Activated CD8-positive, alpha-beta memory T cell treated with anti-CD3 and anti-CD28 coated beads, Interleukin-2, amount 50 U/mL, for 24 hours (primary cell): Measurements from ENCODE around the gene DIABLO.
"Not testable (repeated sequence)": the region's sequence is repeated elsewhere in the genome, so short reads cannot be mapped to it uniquely, and the experiment has no call there.

Experiments used
- DNase-seq: peaks from one replicate; pipeline ENCODE4 v3.0.0-alpha.2; 2020; ENCODE audit errors: extremely low read depth

DIABLO gene

DNA sequence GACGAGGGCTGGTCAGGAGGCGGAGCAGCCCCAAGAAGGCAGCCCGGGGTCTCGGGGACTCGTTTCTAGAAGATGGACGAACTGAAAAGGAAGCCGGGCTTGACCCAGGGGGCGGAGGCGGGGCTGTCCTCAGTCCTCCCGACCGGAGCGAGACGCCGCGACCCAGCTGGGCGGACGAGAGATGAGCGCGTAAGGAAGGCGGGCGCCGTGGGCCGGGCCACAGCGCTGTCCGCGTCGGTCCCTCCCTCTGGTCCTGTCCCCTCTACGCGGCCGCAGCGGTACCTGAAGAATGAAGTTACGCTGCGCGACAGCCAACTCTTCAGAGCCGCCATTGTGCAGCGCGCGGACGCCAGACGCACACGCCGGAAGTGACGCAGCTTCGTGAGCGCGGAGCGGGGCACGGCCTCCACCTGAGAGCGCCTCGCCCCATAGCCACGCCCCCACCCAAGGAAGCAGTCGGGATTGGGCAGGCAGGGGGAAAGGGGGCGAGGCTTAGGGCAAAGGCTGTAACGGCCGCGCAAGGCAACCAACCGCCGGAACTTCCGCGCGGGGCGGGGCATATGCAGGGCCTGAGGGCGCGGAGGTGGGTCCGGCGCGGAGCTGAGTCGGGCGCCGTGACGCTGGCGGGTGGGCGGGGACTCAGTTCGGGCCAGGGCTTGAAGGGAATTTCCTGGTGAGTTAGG, at the start of gene DIABLO:
Gene DIABLO (minus strand): TSS at position 370 of the 683 bp plus-strand sequence. CDS start 38 bp downstream, at position 332.
- peak; percentile 99 for DNase-seq

DNA sequence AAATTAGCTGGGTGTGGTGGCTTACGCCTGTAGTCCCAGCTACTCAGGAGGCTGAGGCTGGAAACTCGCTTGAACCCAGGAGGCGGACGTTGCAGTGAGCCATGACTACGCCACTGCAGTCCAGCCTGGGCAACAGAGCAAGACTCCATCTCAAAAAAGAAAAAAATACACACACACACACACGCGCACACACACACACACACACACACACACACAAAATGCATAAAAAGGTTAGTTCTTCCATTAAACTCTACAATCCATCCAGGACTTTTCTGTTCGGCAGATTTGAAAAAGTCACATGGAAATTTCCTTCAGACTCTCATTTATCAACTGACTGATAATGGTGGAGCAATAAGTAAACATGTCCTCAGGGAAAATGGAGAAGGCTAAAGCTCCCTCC, 49.6 kb upstream of the DIABLO start:
- no peak for DNase-seq

DNA sequence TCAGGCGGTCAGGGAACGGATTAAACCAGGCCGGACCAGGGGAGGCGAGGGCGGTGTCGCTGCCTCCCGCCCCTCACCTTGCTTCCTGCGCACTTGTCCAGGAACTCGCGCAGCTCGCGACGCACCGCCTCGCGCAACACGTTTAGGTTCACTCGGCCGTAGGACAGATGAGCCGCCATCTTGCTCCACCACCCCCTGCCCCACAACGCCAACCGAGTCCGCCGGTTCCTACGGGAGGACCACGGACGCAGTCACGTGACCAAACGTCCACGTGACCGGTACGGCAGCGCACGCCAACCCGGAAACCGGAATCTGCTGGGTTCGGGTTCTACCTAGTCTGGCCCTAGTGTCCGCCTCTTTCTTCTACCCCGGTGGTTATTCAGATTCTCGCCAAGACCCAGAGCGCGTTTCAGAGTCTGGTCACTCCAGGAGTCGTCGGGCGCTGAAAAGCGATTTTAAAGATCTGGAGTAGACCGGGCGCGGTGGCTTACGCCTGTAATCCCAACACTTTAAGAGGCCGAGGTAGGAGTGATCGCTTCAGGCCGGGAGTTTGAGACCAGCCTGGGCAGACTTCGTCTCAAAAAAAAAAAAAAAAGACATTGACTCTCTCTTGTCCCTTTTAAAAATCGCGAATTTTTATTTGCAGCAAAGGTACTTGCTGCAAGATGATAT, 40.5 kb upstream of the DIABLO start, which contains the start of gene VPS33A:
Gene VPS33A (minus strand): TSS at position 265 of the 672 bp plus-strand sequence. CDS start 86 bp downstream, at position 179.
- peak; percentile 86 for DNase-seq

DNA sequence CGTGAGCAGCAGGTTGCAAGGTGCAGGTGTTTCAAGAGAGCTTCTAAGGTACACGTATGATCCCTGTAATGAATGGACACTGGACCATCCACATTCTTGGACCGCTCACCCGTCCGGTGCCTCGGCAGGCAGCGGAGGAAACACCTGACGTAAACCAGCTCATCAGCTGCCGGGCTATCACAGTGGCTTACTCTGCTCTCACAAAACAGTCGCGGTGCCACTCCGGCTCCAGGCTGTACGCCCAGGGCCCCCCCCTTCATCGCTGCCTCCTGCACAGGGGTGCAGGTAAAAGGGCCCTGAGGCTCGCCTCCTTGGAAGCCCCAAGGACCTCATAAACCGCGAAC, 40.0 kb upstream of the DIABLO start:
- no peak for DNase-seq

DNA sequence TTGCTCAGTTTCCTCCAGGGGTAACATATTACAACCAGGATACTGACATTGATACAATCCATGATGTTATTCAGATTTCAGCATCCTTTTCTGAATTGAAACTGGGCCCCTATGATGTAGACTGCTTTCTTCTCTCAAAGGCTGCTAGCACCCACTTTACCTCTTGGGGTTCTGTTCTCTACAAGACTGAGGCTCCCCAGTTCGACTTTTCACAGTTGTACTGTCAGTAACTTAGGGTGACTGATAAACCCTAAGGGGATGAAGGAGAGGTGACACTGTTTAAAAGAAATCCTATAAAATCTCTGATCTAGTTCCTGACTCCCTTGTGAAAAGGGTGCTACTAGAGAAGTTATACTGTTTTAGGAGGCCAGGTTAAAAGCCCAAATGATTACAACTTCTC, 39.6 kb upstream of the DIABLO start:
- DNase-seq, result no peak

DNA sequence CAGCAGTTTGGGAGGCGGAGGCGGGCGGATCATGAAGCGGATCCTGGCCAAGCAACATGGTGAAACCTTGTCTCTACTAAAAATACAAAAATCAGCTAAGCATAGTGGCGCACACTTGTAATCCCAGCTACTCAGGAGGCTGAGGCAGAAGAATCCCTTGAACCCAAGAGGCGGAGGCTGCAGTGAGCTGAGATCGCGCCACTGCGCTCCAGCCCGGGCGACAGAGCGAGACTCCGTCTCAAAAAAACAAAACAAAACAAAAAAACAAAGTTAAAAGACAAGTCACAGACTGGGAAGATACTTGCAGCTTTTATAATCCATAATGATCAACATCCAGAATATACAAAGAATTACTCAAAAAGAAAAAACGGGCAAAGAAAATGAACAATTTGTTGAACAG, 34.9 kb upstream of the DIABLO start:
- DNase-seq, result not testable (repeated sequence)

DNA sequence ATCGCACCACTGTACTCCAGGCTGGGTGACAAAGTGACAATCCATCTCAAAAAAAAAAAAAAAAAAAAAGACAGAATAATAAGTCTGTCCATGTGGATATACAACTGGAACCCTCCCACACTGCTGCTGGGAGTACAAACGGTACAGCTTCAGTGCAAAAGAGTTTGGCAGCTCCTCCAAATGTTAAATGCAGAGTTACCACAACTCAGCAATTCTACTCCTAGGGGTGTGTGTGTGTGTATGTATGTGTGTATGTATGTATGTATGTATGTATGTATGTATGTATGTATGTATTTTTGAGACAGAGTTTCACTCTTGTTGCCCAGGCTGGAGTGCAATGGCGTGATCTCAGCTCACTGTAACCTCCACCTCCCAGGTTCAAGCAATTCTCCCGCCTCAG, 33.1 kb upstream of the DIABLO start:
- not testable (repeated sequence) for DNase-seq

DNA sequence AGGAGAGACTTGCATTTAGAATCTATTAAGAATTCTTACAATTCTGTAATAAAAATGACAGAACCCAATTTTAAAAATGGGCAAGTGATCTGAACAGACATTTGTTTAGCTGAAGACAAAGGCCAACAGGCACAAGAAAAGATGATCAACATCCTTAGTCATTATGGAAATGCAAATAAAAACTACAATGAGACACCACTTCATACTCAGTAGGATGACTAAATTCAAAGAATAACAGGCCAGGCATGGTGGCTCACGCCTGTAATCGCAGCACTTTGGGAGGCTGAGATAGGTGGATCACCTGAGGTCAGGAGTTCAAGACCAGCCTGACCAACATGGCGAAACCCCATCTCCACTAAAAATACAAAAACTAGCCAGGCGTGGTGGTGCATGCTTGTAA, 32.6 kb upstream of the DIABLO start:
- DNase-seq, result not testable (repeated sequence)

DNA sequence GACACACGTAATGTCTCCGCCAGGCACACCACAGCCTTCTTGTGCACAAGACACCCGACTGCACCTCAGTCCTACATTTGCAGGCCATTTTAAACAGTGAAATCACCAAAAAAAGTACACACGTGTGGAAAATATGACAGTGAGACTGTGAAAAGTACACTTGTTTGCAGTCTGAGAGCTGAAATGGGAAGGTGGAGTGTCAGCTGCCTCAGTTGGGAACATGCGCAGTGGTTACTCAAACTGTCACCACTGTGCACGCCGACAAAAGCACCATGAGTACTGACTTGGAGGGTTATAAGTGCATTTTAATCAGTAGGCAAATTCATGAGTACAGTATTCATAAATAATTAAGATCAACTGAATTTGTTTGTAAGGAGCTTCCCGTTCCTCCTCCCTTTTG, 24.7 kb upstream of the DIABLO start:
- DNase-seq, result no peak

DNA sequence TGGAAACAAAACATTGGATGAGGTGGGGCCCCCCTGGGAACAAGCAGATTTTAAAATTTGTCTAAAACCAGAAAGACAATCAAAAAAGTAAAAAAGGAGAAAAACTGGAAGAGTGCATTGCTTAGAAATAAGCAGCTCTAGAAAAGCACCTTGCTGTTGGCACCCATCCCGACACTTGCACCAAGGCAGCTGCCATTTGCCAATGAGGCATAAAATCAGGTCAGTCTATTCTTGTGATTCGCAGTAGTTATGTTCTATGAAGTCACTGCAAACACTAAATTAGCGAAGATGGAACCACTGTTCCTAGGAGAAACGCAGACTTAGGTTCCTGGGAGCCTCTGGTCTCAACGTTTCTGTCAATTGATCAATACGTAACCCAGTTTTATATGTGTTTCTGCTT, 24.2 kb upstream of the DIABLO start:
- no peak for DNase-seq

DNA sequence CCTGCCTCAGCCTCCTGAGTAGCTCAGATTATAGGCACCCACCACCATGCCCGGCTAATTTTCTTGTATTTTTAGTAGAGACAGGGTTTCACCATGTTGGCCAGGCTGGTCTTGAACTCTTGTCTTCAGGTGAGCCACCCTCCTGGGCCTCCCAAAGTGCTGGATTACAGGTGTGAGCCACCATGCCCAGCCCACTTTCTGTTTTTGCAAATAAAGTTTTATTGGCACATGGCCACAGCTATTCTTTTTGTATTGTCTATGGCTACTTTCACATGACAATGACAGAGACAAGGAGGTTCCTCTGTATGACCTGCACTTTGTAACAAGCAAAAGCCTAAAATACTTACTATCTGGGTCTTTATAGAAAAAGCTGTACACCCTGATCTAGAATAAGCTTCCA, 19.7 kb upstream of the DIABLO start:
- DNase-seq, result no peak

DNA sequence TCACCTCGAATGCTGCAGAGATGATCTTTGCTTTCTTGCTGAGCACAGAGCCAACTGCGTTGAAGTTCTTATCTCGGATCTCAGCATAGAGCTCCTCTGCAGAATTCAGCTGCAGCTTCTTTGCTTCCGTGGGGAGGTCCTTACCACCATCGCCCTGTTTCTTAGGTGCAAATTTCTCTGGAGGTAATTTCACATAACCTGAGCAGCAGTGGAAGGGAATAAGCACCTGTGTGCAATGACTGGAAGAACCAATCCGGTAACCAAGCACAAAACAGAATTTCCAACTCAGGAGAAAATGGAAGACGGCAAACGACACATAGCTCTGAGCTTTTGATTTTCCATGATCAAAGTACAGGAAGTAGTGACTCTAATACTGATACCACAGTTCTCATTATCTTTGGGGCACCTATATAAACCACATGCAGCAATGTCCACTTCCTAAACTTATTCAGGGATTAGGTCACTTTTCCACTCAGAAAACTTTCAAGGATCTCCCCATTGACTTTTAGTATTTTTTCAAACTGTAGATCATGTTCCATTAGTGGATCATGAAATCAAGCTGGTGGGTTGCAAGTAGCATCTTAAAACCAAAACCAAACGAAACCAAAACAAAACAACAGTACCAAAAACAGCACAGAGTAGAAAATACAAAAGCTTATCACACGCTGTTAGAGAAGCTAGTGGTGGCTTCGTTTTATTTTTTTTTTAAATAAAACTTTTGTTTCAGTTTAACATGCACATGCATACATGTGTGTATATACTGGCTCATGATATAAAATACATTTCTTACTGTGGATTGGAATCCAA, 18.9 kb upstream of the DIABLO start:
- no peak for DNase-seq

DNA sequence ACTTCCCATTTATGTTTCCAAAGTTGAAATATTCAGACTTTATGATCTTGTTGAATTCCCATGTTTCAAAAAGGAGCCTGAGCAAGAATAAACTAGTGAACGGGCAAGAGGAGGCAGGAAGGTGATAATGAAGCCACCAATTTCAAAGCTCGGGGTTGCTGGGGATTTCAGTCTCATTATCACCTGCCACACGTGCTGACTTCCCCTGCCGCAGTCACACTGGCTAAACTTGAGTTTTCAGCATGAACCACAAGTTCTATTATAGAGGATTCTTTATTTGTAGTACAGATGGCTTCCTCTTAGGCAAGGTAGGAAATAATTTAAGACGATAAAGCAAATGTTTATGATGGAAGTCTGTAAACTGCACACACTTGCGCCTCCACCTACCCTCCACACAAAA, 18.1 kb upstream of the DIABLO start:
- DNase-seq, result no peak

DNA sequence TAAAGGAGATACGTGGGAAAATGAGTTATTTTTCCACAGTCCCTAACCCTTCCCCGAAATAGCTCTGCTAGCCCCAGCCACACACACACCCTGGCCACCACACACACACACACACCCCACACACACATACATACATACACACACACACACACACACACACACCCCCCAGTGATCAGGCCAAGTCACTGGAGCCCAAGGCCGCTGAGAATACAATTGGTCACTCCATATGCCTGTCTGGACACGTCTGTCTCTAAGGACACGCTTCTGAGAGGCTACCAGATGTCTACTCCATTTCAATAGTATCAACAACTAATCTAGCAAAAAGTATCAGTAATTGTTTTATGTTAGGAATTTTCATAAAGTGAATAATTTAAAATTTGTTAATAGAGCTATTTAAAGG, 13.0 kb upstream of the DIABLO start:
- no peak for DNase-seq

DNA sequence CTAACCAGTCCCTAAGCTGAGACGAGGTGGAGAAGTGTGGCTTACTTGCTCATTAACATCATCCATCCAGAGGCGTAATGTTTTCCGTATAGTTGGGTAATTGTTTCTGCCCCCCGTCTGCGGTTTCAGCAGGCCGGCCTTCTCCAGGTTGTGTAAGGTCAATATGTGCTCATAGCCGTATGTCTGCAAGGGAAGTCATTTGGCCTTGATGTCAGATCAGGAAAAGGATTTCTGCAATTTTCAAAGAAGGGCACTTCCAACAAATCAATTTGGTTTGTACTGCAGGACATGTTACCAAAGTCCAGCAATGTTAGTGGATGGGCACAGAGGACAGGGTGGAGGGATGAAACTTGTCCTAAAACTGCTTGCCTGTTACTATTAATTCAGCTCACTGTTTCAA, 9.9 kb upstream of the DIABLO start:
- no peak for DNase-seq

DNA sequence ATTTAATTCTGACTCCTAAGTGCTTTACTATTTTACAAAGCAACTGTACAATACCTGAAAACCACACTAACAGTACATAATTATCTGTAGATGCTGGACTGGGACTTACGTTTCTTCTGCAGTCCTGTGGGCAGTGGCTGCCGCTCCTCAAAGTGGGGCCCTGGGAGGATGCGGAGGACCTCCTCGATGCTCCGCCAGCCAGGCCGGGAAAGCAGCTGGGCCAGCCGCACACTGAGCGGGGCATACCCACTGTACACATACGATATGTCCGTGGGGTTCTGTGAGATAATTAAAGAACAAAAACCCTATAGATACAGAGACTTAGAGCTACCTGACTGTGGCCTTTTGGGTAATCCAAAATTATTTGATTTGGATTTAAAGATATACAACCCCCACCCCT, 6.8 kb upstream of the DIABLO start:
- DNase-seq, result no peak

DNA sequence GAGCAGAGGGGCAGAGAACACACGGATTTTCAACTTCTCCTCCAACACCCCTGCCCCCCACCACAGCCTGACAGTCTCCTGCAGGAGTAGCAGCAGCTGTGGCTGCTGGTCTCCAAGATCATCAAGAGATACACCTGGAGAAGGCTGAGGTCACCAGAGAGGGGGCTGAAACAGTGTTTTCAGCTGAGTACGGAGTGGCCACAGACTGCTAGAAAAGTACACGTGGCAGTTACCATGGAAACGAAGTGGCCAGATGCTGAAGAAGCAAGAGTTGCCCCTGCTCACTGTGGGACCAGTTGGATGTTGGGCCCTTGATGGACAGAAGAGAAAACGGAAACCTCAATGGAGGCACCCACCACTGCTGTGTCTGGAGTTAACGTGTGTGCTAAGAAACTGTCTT, 4.9 kb upstream of the DIABLO start:
- no peak for DNase-seq

DNA sequence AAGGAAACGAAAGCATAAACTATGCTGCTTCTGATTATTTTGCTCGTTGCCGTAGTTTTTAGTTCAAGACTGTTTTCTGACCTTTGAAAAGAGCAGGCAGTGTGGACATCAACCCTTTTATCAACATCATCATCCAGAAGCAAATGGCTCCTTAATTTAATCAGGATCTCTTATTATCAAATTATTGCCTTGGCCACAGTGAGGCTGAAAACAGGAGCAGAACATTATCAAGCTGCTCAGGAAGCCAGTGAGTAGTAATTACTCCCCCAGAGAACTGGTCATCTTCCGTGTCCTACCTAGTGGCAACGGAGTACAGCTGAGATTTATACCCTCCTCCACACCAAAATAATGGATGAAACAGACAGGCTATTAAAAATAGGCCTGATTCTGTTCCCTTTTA, 2.2 kb upstream of the DIABLO start:
- DNase-seq, result no peak

DNA sequence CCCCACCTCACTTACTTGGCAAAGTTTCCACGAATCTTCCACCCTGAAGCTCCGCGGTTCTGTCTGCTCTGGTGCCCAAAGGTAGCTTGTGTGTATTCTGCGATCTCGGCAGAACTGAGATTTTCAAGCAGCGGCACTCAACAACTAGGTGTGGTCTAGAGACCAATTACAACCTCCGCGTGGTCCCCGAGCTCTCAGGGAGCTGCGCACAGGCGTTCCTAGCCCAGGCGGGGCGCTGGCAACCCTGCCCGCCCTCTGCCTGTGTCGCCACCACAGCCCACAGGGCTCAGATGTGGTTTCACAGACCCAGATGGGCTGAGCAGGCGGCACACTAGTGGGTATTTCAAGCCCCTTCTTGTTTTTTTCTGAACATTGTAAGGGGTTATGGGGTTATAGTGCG, 1.5 kb upstream of the DIABLO start:
- DNase-seq, result no peak

DNA sequence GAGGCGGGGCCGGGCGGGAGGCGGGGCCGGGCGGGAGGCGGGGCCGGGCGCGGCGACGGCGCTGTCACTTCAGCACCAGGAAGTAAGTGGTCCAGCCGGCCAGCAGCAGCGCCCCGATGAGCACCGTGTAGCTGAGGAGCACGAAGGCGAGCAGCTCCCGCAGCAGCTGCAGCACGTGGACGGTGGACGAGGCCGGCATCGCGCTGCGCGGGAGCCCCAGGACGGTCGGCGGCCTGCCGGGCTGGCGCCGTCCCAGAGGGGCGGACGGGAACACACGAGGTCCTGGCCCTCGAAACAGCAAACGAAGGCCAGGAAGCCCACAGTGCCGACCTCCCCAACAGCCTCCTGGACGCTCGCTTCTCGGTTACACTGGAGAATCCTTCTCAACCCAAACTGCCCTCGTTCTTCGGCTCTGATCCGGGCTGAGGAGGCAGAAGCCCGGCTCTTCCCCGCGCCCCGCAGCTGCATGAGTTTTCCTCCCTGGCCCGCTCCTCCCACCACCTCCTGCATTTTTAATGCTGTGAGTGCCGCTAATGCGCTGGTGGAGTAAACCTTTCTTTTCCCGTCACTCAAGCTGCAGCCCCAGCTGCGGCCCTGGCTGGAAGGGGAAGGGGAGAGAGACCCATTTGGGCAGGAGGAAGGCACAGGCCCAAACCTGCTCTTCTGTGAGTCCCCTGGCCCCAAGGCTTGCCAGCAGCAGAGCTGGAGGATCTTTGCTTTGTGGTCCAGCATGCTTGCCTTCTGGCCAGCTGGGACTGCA, 694 bp upstream of the DIABLO start:
- DNase-seq, result no peak

DNA sequence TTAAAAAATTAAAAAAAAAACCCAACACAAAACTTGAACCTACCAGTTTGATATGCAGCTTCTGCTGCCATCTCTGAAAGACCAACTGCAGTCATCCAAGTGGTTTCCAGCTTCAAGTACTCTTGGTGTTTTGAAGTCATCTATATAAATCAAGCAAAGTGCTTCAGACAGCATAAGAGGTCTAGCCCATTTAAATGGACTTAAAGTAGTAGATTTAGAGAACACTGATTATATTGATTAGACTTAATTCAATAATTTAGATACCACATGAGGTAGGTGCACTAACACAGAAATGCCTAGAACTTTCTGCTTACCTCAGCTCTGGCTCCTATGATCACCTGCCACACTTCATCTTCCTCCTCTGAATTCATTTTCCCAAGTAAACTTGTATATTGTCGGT, 9.4 kb downstream of the DIABLO start:
- no peak for DNase-seq

DNA sequence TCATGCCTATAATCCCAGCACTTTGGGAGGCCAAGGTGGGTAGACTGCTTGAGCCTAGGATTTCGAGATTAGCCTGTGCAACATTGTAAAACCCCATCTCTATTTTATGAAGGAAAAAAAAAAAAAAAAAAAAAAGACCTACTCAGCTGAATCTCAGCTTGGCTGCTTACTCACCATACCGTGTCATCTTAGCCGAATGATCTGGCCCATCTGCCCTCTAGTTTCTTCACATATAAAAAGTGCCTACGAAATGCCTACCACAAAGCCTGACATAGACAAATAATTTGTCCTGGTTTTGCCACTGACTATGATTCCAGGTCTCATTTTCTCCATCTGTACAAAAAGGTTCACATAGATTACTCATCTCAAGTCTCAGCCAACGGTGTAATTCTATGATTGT, 10.1 kb downstream of the DIABLO start:
- no peak for DNase-seq
